Adrenal gland (tissue), 12 donors: Measurements from ENCODE around the gene ING5. TPM values are rescaled to one million over a fixed set of nuclear protein-coding genes. Genes with fewer than 3 reads are reported as not detected.

Experiments used
- DNase-seq, 7 donors: peaks; one replicate each; pipeline ENCODE4 v3.0.0-alpha.2; 2019 to 2020
- H3K27ac ChIP-seq, 5 donors: fragments of 200-600 bp; sonication (generic) in 4 of 5; 1 replicate in 3 of 5; 2 replicates in 2 of 5; pipeline versions ENCODE4 v1.5.1 to v1.8.0; 2016 to 2020; ENCODE audit warnings: mild to moderate bottlenecking in 1 of 5
- H3K27me3 ChIP-seq: fragments of 200-600 bp; 2 replicates; pipeline ENCODE4 v1.8.0; 2021
- H3K36me3 ChIP-seq, 2 donors: fragments of 200-600 bp; replicated peaks in 1 of 2; 1 replicate in 1 of 2; 2 replicates in 1 of 2; pipeline versions ENCODE4 v1.5.1 to v1.8.0; 2018 to 2022
- H3K4me1 ChIP-seq, 2 donors: fragments of 200-600 bp; replicated peaks in 1 of 2; 1 replicate in 1 of 2; 2 replicates in 1 of 2; pipeline versions ENCODE4 v1.5.1 to v1.8.0; 2018 to 2021
- H3K4me3 ChIP-seq, 4 donors: fragments of 200-600 bp; sonication (generic) in 3 of 4; one replicate each; pipeline ENCODE4 v1.5.1; 2016 to 2018
- H3K9me3 ChIP-seq, 3 donors: fragments of 200-600 bp; sonication (generic) in 1 of 3; replicated peaks in 1 of 3; 1 replicate in 2 of 3; 2 replicates in 1 of 3; pipeline versions ENCODE4 v1.5.1 to v1.8.0; 2016 to 2021
- POLR2A ChIP-seq, 2 donors: fragments of 450-650 bp; IDR thresholded peaks; one replicate each; pipeline ENCODE4 v1.6.1; 2017; ENCODE audit warnings: antibody characterized with exemption in 2 of 2, mild to moderate bottlenecking in 2 of 2, moderate library complexity in 1 of 2
- WGBS, 4 donors: extraction: QIAGEN DNeasy Blood & Tissue Kit in 2 of 4; methylation state at CpG; one replicate each; pipeline versions ENCODE4 v1.1.5 to v1.1.7; 2013 to 2017; 5-methylcytosine and 5-hydroxymethylcytosine counted together
- intact Hi-C, 2 donors: fragments of 100-400 bp; cut with DNase I; formaldehyde crosslinking; loops; one replicate each; pipeline versions ENCODE4 v1.14.1 to v1.15.0; 2022 to 2023
- polyA plus RNA-seq, 3 donors: library from polyadenylated mRNA; stranded (reverse); fragments of 200-250 nt in 2 of 3; fragments of 350-450 nt in 1 of 3; fragmentation: Illumina TruSeq in 1 of 3; extraction: RNeasy Lipid Tissue Mini Kit (QIAGEN cat#74804) in 1 of 3; gene quantifications; one replicate each; pipeline ENCODE4 v1.2.3, GENCODE V29; 2013 to 2014
- total RNA-seq, 9 donors: library from RNA; depleted of rRNA in 4 of 9; stranded (reverse); fragments of >200 nt in 4 of 9; fragments of 120-200 nt in 1 of 9; fragmentation: NEBNext Ultra II Directional in 1 of 9; extraction: Animal tissue kit (Norgen Biotek cat#: 25700) in 1 of 9; gene quantifications; one replicate each; pipeline versions ENCODE4 v1.1.0 to v1.2.4, GENCODE V29; 2013 to 2023
- TF ChIP-seq, protein P1 (sequence below), 6 experiments: fragments of 450-650 bp in 4 of 6; fragments of 200-600 bp in 2 of 6; sonication (generic) in 1 of 6; IDR thresholded peaks; 1 replicate in 5 of 6; 2 replicates in 1 of 6; pipeline versions ENCODE4 v1.5.1 to v1.8.0; 2016 to 2021; ENCODE audit warnings: antibody characterized with exemption in 6 of 6, mild to moderate bottlenecking in 2 of 6, moderate library complexity in 1 of 6
- donor health status: healthy with polysubstance abuse.
- donor health status: Bipolar disorder and iron deficiency.
- donor health status: DM: yes; HTN: yes; CAD: no.
- donor health status: DM: no; HTN: no; CAD: no.
- donor health status: DM: no; HTN: no; CAD: no.
- donor health status: DM: yes; HTN: yes; CAD: no.

The ING5 gene
- total and polyA plus RNA-seq, 12 donors, result 13.3 to 83.1 (median 31.7) TPM

DNA sequence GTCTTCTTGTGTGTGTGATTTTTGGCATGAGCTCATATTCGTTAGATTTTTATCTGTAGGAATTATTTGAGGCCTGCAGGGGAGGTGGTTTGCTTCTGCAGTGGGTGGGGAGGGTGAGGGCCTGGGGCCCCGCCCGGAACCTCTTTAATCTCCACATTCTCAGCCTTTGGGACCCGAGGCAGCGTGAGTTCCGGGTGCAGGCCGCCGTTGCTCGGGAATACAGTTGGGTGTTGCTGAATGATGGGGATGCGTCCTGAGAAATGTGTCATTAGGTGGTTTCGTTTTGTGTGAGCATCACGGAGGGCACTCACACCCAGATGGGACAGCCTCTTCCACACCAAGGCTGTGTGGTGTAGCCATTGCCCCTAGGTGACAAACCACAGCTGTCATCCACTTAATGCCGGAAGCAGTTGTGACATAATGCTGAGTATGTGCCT, 61.1 kb downstream of the ING5 start:
- no peak overlapping the region for H3K27ac ChIP-seq
- no peaks in the 10 kb centered on the region for H3K9me3 ChIP-seq
- 85 to 93% (median 90%) methylated on average over 13 of the region's 13 CpGs for WGBS, 4 donors
- H3K4me3 ChIP-seq, result no peak overlapping the region
- TF ChIP-seq POLR2A (IDR thresholded peaks at IDR 0.05), result no peak
- TF ChIP-seq, protein P1, sequence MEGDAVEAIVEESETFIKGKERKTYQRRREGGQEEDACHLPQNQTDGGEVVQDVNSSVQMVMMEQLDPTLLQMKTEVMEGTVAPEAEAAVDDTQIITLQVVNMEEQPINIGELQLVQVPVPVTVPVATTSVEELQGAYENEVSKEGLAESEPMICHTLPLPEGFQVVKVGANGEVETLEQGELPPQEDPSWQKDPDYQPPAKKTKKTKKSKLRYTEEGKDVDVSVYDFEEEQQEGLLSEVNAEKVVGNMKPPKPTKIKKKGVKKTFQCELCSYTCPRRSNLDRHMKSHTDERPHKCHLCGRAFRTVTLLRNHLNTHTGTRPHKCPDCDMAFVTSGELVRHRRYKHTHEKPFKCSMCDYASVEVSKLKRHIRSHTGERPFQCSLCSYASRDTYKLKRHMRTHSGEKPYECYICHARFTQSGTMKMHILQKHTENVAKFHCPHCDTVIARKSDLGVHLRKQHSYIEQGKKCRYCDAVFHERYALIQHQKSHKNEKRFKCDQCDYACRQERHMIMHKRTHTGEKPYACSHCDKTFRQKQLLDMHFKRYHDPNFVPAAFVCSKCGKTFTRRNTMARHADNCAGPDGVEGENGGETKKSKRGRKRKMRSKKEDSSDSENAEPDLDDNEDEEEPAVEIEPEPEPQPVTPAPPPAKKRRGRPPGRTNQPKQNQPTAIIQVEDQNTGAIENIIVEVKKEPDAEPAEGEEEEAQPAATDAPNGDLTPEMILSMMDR (IDR thresholded peaks at IDR 0.05), result no peak
- H3K27me3 ChIP-seq, result no peaks in the 10 kb centered on the region
- H3K4me1 ChIP-seq, result no peaks in the 10 kb centered on the region
- H3K36me3 ChIP-seq, result no peaks in the 10 kb centered on the region
- intact Hi-C loops, result no loop called here
- peak in 2 of 7 donors; percentile 14 to 15 for DNase-seq

DNA sequence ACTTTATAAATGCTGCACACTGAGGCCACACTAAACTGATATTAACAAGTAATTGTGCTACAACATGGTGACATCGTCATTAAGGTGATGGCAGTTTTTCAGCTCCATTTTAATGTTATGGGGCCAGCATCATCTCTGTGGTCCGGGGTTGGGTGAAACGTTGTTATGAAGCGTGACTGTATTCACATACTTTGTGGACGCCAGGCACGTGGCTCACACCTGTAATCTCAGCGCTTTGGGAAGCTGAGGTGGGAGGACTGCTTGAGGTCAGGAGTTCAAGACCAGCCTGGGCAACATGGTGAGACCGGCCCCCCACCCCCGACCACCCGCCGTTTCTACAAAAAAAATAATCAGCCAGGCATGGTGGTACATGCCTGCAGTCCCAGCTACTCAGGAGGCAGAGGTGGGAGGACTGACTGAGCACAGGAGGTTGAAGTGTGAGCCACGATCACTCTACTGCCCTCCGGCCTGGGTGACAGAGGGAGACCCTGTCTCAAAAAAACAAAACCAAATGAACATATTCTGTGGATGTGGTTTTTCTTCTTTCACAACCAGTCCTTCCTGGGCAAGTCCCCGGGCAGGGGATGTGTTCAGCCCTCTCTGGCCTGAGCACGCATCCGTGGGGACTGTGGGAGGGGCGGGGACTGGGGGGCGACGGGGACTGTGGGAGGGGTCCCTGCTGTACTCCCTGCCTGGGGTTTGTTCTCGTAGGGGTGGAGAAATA, 61.9 kb downstream of the ING5 start:
- H3K4me1 ChIP-seq, result no peaks in the 10 kb centered on the region
- DNase-seq, result no peak
- TF ChIP-seq, protein P1 (IDR thresholded peaks at IDR 0.05), result no peak
- no peak for TF ChIP-seq POLR2A (IDR thresholded peaks at IDR 0.05)
- no peaks in the 10 kb centered on the region for H3K36me3 ChIP-seq
- 74 to 89% (median 81%) methylated on average over 15 to 20 of the region's 20 CpGs for WGBS, 4 donors
- no peaks in the 10 kb centered on the region for H3K9me3 ChIP-seq
- intact Hi-C loops, result no loop called here
- no peaks in the 10 kb centered on the region for H3K27me3 ChIP-seq
- H3K27ac ChIP-seq, result no peak overlapping the region
- no peak overlapping the region for H3K4me3 ChIP-seq

DNA sequence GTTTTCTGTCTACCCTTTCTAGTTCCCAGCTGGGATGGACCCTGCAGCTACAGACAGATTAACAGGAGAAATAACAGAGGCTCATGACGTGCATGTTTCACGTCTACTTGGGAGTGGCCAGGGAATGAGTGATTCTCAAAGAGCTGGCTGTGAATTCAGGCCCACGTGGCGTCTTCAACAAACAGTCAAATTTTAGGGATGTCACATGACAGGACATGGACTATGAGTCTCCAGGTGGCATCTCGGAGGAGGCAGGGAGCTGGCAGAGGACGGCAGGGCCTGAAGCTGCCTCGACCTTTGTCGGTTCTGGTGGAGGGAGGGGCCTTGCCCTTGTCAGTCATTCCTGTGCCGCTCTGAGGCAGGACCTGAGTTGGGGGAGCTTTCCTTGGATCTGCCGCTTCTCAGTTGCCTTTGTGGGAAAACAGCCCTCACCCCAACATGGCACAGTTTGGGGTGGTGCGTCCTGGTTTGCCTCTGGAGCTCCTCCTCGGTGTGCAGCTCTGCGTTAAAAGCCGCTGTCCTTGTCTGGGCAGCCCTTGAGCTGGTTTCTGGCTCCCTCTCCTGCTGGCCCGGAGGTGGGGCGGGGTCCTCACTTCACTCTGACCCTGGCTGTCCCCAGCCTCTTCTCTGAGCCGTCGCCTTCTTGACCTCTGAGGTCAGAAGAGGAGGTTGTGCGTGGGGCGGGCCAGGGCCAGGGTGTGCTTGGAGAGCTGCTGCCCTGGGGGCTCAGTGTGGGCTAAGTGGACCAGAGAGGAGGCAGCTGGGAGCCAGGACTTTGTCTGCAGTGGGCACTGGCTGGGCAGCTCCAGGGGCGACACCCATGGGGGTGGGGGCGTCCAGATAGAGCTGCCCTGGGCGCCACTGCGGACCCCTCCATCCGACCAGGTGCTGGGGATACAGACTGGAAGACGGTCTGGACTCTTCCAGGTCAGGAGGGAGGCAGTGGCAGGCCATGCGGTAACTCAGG, 62.7 kb downstream of the ING5 start:
- TF ChIP-seq POLR2A (IDR thresholded peaks at IDR 0.05), result no peak
- TF ChIP-seq, protein P1 (IDR thresholded peaks at IDR 0.05), result no peak
- Histone ChIP-seq H3K9me3 (no peaks in the 10 kb centered on the region), H3K4me3 (no peak overlapping the region), H3K27me3 (no peaks in the 10 kb centered on the region), H3K36me3 (no peaks in the 10 kb centered on the region), H3K27ac (no peak overlapping the region), H3K4me1 (no peaks in the 10 kb centered on the region)
- intact Hi-C loops, result no loop called here
- DNase-seq, result peak in 3 of 7 donors; percentile 0 to 46 (median 18)
- 84 to 92% (median 90%) methylated on average over 11 to 27 of the region's 27 CpGs for WGBS, 4 donors
